GM10266 (cell line): Measurements from ENCODE around the gene CALHM3.

Experiments used
- DNase-seq: peaks from one replicate; pipeline ENCODE4 v3.0.0; 2012; ENCODE audit errors: extremely low spot score
- CTCF ChIP-seq: IDR thresholded peaks from 2 replicates; pipeline ENCODE4 v1.5.1; 2012; ENCODE audit warnings: mild to moderate bottlenecking, low read depth; ENCODE audit not compliant: control insufficient read depth, insufficient read depth; ENCODE audit errors: missing control alignments

The CALHM3 gene

GRCh38 chr10:103439776-103440175, 39.3 kb downstream of the CALHM3 start:
- TF ChIP-seq CTCF = no peak
- no peak for DNase-seq

GRCh38 chr10:103433858-103434257, 45.2 kb downstream of the CALHM3 start:
- DNase-seq = no peak
- no peak for TF ChIP-seq CTCF

DNA sequence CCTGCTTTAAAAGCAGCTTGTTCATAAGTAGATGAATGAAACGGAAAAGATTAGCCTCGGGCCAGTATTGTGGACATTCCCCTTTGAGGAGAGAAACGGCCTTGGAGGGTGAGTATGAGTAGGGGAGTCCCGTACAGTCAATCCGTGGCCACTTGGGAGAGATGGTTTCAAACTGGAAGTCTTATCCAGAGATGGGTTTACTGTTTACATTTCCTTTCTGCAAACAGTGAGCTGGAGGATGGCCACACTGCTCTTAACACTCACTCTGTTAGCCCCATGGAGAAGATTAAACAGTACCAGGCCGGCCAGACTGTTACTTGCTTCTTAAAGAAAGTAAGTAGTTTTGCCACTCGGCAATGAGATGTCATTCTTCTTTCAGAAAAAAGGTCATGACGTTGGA, 47.1 kb downstream of the CALHM3 start:
- TF ChIP-seq CTCF = no peak
- no peak for DNase-seq

- DNase-seq = no peak
- no peak for TF ChIP-seq CTCF
Measured at GRCh38 chr10:103429647-103430046, 49.4 kb downstream of the CALHM3 start.

- DNase-seq = no peak
- TF ChIP-seq CTCF = no peak
Measured at GRCh38 chr10:103428989-103429643, 49.9 kb downstream of the CALHM3 start.

DNA sequence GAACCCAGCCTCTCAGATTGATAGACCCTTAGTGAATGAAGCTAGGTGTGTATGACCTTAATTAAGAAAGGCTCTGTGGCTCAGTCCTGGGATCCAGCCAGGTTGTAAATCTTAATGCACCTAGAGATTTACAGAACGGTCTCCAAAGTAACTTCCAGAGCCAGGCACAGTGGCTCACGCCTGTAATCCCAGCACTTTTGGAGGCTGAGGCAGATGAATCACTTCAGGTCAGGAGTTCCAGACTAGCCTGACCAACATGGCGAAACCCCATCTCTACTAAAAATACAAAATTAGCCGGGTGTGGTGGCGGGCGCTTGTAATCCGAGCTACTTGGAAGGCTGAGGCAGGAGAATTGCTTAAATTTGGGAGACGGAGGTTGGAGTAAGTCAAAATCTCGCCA, 51.2 kb downstream of the CALHM3 start:
- no peak for DNase-seq
- TF ChIP-seq CTCF = no peak

DNA sequence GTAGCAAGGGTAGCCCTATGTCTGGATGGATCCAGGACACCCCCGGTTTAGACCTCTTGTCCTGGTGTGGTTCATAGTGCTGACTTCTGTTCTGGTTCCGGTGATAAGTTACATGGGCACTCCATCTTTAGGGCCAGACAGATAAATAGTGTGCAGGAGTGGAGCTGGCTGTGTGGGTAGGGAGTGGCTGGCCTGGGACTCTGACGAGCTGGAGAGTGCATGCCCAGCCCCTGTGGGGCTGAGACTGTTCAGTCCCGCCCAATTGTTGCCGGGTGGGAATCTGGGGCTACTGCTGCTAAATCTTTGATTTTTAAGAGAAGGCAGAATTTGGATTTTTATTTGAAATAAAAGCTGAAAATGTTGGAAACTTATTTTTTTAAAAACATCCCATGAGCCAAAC, 55.3 kb downstream of the CALHM3 start:
- DNase-seq = no peak
- TF ChIP-seq CTCF = no peak
